ENCODE measurements around the gene TMEM175.
"Not testable (repeated sequence)": the region's sequence is repeated elsewhere in the genome, so short reads cannot be mapped to it uniquely, and the experiment has no call there.

TMEM175 gene

DNA sequence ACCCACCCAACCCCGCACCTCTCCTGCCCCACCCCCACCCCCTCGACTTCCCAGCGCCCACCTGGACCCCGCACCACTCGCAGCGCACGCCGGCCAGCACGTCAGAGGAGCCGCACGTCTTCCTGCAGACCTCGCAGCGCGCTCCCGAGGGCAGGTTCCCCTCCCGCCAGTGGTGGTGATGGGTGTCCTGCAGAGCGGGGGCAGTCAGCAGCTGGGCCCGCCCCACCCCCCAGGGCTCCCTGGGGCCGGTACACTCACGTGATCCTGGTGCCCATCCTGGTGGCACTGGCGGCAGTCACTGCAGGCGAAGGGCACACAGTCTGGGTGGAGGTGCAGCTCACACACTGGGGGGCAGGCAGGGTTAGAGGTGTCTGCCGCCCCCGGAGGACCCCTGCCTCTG is 36.0 kb downstream of the TMEM175 start:
- H3K36me3 ChIP-seq (ENCODE audit: control insufficient read depth, insufficient read depth, low read length), result peaks cover 2% of the 10 kb centered on the region
- no peaks in the 10 kb centered on the region for H3K27me3 ChIP-seq (ENCODE audit: control insufficient read depth, insufficient read depth, low read length)
- no peak overlapping the region for H3K27ac ChIP-seq (ENCODE audit: low read depth, low read length)
- H3K4me1 ChIP-seq (ENCODE audit: control insufficient read depth, insufficient read depth, low read length), result peaks cover 11% of the 10 kb centered on the region
- no peak overlapping the region for H3K9ac ChIP-seq (ENCODE audit: low read length)
- no peak overlapping the region for H3K4me3 ChIP-seq (ENCODE audit: low read length)

DNA sequence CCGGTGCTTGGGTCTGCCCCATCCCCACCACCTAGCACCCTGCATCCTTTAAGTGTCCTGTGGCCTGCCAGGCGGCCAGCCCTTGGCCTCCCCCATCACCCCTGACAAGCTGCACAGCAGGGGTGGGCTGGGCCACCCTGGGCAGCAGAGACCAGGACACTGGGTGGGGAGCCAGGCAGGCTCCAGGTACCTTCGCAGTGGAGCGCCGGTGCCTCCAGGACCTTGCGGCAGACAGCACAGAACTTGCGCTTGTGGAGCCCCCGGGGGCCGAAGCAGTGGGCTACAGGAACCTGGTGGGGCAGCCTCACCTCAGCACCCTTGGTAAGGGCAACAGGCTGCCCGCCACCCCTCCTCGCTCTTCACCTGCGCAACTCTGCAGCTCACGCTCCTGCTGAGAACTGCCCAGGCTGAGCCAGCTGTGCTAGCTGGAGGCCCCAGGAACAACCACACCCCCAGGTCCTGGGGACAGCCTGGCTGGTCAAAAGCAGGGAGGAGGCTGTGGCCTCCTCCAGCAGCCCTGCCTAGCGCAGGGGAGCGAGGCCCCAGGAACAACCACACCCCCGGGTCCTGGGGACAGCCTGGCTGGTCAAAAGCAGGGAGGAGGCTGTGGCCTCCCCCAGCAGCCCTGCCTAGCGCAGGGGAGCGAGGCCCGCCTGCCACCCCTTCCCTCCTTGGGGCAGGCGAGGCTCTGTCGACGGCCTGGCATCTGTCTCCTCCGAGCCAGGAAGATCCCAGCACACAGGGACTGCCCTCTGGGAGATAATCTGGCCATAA is 36.5 kb downstream of the TMEM175 start:
- H3K4me3 ChIP-seq (ENCODE audit: low read length), result no peak overlapping the region
- H3K27me3 ChIP-seq (ENCODE audit: control insufficient read depth, insufficient read depth, low read length), result no peaks in the 10 kb centered on the region
- H3K27ac ChIP-seq (ENCODE audit: low read depth, low read length), result no peak overlapping the region
- H3K4me1 ChIP-seq (ENCODE audit: control insufficient read depth, insufficient read depth, low read length), result peaks cover 11% of the 10 kb centered on the region
- no peak overlapping the region for H3K9ac ChIP-seq (ENCODE audit: low read length)
- H3K36me3 ChIP-seq (ENCODE audit: control insufficient read depth, insufficient read depth, low read length), result peaks cover 2% of the 10 kb centered on the region

GRCh38 chr4:970046-970745 is 37.9 kb downstream of the TMEM175 start:
- H3K4me1 ChIP-seq (ENCODE audit: control insufficient read depth, insufficient read depth, low read length), result peaks cover 11% of the 10 kb centered on the region
- H3K27me3 ChIP-seq (ENCODE audit: control insufficient read depth, insufficient read depth, low read length), result no peaks in the 10 kb centered on the region
- no peaks in the 10 kb centered on the region for H3K36me3 ChIP-seq (ENCODE audit: control insufficient read depth, insufficient read depth, low read length)
- H3K4me3 ChIP-seq (ENCODE audit: low read length), result no peak overlapping the region
- H3K9ac ChIP-seq (ENCODE audit: low read length), result no peak overlapping the region
- H3K27ac ChIP-seq (ENCODE audit: low read depth, low read length), result no peak overlapping the region

DNA sequence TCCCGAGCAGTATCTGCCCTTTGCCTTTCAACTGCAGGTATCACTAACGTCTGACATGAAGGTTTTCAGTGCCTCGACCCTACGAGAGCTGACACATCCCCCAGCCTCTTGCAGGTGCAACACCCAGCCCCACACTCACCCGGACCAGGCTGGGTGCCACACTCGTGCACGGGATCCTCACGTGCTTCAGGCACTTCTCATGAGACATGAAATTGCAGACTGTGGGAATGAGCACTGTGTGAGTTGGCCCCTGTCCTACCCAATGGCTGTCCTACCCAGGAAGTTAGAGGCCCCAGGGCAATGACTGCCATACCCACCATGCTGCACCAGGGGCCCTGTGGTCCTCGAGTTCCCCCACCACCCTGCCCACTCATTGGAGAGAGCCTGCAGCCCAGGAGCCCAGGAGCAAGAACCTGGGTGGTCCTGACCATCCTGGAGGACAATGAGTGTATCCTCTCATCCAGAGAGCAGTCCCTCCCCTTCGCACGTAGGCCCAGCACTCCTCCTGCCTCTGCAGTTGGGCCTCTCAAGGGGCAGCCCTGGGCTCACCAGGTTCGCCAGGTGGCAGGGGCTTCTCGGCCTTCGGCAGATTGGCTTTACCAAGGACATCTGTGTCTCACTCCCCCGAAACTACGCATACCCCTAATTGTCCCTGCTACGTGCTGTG is 38.7 kb downstream of the TMEM175 start:
- Histone ChIP-seq H3K27ac (ENCODE audit: low read depth, low read length) (no peak overlapping the region), H3K36me3 (ENCODE audit: control insufficient read depth, insufficient read depth, low read length) (no peaks in the 10 kb centered on the region), H3K27me3 (ENCODE audit: control insufficient read depth, insufficient read depth, low read length) (no peaks in the 10 kb centered on the region), H3K9ac (ENCODE audit: low read length) (no peak overlapping the region), H3K4me3 (ENCODE audit: low read length) (peak overlapping the region; percentile 40), H3K4me1 (ENCODE audit: control insufficient read depth, insufficient read depth, low read length) (peaks cover 11% of the 10 kb centered on the region)

DNA sequence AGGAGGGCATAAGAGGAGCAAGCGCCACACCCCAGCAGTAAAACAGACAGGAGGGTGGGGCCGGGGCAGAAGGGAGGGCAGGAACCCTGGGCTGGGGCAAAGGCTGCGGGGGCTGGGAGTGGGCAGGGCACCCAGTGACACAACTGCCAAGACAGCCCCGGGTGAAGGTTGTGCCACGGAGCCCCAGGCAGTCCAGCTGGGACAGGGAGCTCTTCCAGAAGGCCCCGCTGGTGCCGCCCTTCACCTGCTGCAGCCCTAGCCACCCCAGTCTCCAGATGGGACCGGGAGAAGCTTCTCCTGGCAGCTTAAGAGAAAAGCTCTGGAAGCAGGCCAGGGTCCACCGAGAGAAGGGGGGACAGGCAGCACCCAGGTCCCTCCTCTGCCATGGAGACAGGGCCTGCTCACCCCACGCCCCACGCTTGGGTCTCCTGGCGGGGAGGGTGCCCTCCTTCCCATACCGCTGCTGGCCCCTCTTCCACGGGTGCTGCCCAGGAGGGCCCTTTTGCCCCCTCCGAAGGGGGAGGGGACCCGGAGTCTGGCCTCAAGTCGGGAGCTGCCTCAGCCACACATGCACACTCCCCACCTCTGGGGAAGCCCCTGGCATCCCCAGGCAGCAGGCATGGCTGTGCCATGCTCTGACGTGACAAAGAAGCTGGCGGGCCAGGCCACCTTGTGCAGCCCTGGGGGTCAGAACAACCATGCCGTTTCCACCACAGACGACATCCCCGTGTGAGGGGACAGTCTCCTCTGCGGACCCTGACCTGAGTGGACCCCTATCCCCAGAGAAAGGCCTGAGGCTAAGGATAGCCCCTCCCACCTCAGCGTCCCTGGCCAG is 39.6 kb downstream of the TMEM175 start:
- H3K9ac ChIP-seq (ENCODE audit: low read length), result peak overlapping the region; percentile 40
- H3K4me1 ChIP-seq (ENCODE audit: control insufficient read depth, insufficient read depth, low read length), result peaks cover 11% of the 10 kb centered on the region
- H3K27ac ChIP-seq (ENCODE audit: low read depth, low read length), result no peak overlapping the region
- H3K27me3 ChIP-seq (ENCODE audit: control insufficient read depth, insufficient read depth, low read length), result no peaks in the 10 kb centered on the region
- no peaks in the 10 kb centered on the region for H3K36me3 ChIP-seq (ENCODE audit: control insufficient read depth, insufficient read depth, low read length)
- peak overlapping the region; percentile 72 for H3K4me3 ChIP-seq (ENCODE audit: low read length)

DNA sequence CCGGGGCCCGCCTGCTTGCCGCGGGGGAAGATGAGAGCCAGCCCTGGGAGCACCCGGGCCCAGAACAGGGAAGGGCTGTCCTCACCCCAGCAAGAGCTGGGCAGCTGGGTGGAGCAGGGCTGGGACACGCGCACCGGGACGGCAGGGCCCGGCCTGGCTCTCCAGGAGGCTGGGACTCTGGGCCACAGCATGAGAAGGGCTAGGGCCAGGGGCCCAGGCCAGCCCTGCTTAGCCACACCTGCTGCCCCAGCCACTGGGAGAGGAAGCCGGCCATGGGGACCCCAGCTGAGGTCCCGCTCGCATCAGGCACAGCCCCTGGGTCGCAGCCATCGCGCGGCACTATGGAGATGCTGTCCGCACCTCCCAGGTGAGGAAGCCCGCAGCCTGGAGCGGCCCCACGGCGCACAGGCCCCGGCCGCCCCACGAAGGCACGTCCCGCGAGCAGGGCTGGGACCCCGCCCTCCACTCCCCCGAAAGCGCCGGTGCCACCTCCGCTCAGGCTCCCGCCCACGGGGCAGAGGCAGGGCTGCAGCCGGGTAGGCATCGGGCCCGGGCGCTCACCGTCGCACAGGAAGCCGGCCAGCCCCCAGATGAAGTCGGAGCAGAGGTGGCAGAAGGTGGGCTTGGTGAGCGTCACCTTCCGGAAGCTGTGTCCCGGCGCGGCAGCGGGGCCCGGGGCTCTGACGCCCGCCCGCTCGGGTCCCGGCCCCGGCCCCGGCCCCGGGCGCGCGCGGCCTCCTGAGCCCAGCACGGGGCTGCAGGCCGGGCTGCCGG is 40.6 kb downstream of the TMEM175 start:
- peak overlapping the region; percentile 68 for H3K9ac ChIP-seq (ENCODE audit: low read length)
- H3K36me3 ChIP-seq (ENCODE audit: control insufficient read depth, insufficient read depth, low read length), result no peaks in the 10 kb centered on the region

DNA sequence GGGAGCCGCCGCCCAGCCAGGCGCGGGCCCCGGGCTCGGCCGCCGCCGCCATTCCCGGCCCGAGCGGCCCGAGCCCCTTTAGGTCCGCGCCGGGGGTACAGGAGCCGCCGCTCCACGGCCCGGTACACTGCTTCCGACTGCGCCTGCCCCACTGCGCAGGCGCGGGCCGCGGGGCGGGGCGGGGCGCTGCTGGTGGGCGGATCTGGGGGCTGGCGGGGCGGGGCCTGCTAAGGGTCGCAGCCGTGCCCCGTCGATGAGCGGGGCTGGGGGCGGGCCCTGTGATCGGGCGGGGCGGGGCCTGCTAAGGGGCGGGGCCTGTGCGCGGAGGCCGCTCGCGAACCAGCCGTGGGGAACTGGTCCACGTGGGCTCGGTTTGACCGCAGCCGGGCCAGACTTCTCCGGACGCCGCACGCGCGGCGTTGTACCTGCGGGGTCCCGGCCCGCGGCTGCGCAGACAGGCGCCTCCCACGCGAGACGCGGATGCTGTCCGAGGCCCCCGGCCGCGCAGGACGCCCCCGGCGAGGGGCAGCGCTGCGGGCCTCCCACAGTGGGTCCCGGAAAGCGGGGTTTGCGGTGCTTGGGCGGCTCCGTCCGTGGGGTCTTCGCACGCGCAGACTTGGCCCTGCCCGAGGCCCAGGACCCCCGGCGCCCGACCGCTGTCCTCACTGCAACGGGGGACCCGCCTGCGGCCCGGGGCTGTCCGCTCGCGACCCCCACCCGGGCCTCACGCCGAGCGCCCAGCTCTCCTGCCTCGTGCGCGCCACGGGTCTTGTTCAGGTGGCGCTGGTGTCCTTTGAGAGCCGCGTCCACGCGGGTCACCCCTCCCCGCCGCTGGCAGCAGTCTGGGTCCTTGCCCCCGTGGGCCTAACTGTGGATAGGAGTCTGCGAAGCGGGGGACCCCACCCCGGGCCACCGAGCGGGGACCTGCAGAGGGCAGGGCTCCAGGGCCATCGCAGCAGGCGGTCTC is 41.5 kb downstream of the TMEM175 start, which contains the start of gene DGKQ:
Gene DGKQ (minus strand): TSS at position 139 of the 967 bp plus-strand sequence. CDS start 87 bp downstream, at position 52.
- Histone ChIP-seq H3K4me3 (ENCODE audit: low read length) (peak within 1 kb of the TSS; percentile 72), H3K27ac (ENCODE audit: low read depth, low read length) (no peak within 1 kb of the TSS), H3K4me1 (ENCODE audit: control insufficient read depth, insufficient read depth, low read length) (peaks cover 11% of the 10 kb centered on the region), H3K27me3 (ENCODE audit: control insufficient read depth, insufficient read depth, low read length) (no peaks in the 10 kb centered on the region), H3K9ac (ENCODE audit: low read length) (peak within 1 kb of the TSS; percentile 68), H3K36me3 (ENCODE audit: control insufficient read depth, insufficient read depth, low read length) (no peaks in the 10 kb centered on the region)

More for the DNA sequence above, 40.6 kb downstream of the TMEM175 start:
- H3K27me3 ChIP-seq (ENCODE audit: control insufficient read depth, insufficient read depth, low read length), result no peaks in the 10 kb centered on the region
- no peak overlapping the region for H3K27ac ChIP-seq (ENCODE audit: low read depth, low read length)
- peak overlapping the region; percentile 72 for H3K4me3 ChIP-seq (ENCODE audit: low read length)
- peaks cover 11% of the 10 kb centered on the region for H3K4me1 ChIP-seq (ENCODE audit: control insufficient read depth, insufficient read depth, low read length)

- Histone ChIP-seq H3K4me3 (ENCODE audit: low read length) (no peak overlapping the region), H3K9ac (ENCODE audit: low read length) (no peak overlapping the region), H3K4me1 (ENCODE audit: control insufficient read depth, insufficient read depth, low read length) (peaks cover 11% of the 10 kb centered on the region), H3K27me3 (ENCODE audit: control insufficient read depth, insufficient read depth, low read length) (no peaks in the 10 kb centered on the region), H3K27ac (ENCODE audit: low read depth, low read length) (no peak overlapping the region), H3K36me3 (ENCODE audit: control insufficient read depth, insufficient read depth, low read length) (no peaks in the 10 kb centered on the region)
Observed at GRCh38 chr4:974668-975067, 42.4 kb downstream of the TMEM175 start.

- not testable (repeated sequence) for H3K9ac ChIP-seq (ENCODE audit: low read length); H3K4me3 ChIP-seq (ENCODE audit: low read length); H3K36me3 ChIP-seq (ENCODE audit: control insufficient read depth, insufficient read depth, low read length); H3K27me3 ChIP-seq (ENCODE audit: control insufficient read depth, insufficient read depth, low read length); H3K27ac ChIP-seq (ENCODE audit: low read depth, low read length)
- peaks cover 11% of the 10 kb centered on the region for H3K4me1 ChIP-seq (ENCODE audit: control insufficient read depth, insufficient read depth, low read length)
Observed at GRCh38 chr4:976016-976415, 43.8 kb downstream of the TMEM175 start.

GRCh38 chr4:978957-979701 is 46.9 kb downstream of the TMEM175 start:
- H3K27ac ChIP-seq (ENCODE audit: low read depth, low read length), result no peak overlapping the region
- no peaks in the 10 kb centered on the region for H3K27me3 ChIP-seq (ENCODE audit: control insufficient read depth, insufficient read depth, low read length)

More at GRCh38 chr4:978957-979701, 46.9 kb downstream of the TMEM175 start:
- Histone ChIP-seq H3K4me1 (ENCODE audit: control insufficient read depth, insufficient read depth, low read length) (no peaks in the 10 kb centered on the region), H3K36me3 (ENCODE audit: control insufficient read depth, insufficient read depth, low read length) (no peaks in the 10 kb centered on the region), H3K9ac (ENCODE audit: low read length) (no peak overlapping the region), H3K4me3 (ENCODE audit: low read length) (no peak overlapping the region)
